ENCODE results near the gene ZNF223. TPM values are rescaled to one million over a fixed set of nuclear protein-coding genes. Genes with fewer than 3 reads are reported as not detected.

Gene ZNF223
- total and polyA plus RNA-seq, 10 of the 15 experiments (the other 5 are each of a cell fraction or from before 2014, with no cell fraction given), result 0.05 to 3.7 (median 0.14) TPM; not detected in 4

GRCh38 chr19:44002566-44003460, 49.0 kb upstream of the ZNF223 start, which contains the start of gene ZNF230 (continued):
- TF ChIP-seq PBX3 (IDR thresholded peaks at IDR 0.05; ENCODE audit: insufficient replicate concordance, low read depth, low read length) (no peak), CBX3 (IDR thresholded peaks at IDR 0.05; ENCODE audit: borderline replicate concordance, low read depth) (no peak), NR2C1 (IDR thresholded peaks at IDR 0.05) (peak; percentile 89), IRF4 (IDR thresholded peaks at IDR 0.05; ENCODE audit: low read depth, low read length) (no peak), ZNF592 (IDR thresholded peaks at IDR 0.05) (no peak), ZNF274 (IDR thresholded peaks at IDR 0.05; ENCODE audit: insufficient read depth, insufficient read length) (no peak), SUZ12 (IDR thresholded peaks at IDR 0.05; ENCODE audit: unreplicated experiment) (no peak), CREB1 (IDR thresholded peaks at IDR 0.05; ENCODE audit: low read depth) (peak; percentile 87), RBBP5 (conservative IDR thresholded peaks at IDR 0.05) (no peak), EED (IDR thresholded peaks at IDR 0.05; ENCODE audit: low read depth) (peak; percentile 55), STAT1 (conservative IDR thresholded peaks at IDR 0.05) (0 out of 2 replicates have a peak, but pooled peaks have one; percentile 35)
- TF ChIP-seq, protein P1, sequence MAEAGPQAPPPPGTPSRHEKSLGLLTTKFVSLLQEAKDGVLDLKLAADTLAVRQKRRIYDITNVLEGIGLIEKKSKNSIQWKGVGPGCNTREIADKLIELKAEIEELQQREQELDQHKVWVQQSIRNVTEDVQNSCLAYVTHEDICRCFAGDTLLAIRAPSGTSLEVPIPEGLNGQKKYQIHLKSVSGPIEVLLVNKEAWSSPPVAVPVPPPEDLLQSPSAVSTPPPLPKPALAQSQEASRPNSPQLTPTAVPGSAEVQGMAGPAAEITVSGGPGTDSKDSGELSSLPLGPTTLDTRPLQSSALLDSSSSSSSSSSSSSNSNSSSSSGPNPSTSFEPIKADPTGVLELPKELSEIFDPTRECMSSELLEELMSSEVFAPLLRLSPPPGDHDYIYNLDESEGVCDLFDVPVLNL (IDR thresholded peaks at IDR 0.05; ENCODE audit: low read depth, low read length), result peak; percentile 64
- TF ChIP-seq, protein P2, sequence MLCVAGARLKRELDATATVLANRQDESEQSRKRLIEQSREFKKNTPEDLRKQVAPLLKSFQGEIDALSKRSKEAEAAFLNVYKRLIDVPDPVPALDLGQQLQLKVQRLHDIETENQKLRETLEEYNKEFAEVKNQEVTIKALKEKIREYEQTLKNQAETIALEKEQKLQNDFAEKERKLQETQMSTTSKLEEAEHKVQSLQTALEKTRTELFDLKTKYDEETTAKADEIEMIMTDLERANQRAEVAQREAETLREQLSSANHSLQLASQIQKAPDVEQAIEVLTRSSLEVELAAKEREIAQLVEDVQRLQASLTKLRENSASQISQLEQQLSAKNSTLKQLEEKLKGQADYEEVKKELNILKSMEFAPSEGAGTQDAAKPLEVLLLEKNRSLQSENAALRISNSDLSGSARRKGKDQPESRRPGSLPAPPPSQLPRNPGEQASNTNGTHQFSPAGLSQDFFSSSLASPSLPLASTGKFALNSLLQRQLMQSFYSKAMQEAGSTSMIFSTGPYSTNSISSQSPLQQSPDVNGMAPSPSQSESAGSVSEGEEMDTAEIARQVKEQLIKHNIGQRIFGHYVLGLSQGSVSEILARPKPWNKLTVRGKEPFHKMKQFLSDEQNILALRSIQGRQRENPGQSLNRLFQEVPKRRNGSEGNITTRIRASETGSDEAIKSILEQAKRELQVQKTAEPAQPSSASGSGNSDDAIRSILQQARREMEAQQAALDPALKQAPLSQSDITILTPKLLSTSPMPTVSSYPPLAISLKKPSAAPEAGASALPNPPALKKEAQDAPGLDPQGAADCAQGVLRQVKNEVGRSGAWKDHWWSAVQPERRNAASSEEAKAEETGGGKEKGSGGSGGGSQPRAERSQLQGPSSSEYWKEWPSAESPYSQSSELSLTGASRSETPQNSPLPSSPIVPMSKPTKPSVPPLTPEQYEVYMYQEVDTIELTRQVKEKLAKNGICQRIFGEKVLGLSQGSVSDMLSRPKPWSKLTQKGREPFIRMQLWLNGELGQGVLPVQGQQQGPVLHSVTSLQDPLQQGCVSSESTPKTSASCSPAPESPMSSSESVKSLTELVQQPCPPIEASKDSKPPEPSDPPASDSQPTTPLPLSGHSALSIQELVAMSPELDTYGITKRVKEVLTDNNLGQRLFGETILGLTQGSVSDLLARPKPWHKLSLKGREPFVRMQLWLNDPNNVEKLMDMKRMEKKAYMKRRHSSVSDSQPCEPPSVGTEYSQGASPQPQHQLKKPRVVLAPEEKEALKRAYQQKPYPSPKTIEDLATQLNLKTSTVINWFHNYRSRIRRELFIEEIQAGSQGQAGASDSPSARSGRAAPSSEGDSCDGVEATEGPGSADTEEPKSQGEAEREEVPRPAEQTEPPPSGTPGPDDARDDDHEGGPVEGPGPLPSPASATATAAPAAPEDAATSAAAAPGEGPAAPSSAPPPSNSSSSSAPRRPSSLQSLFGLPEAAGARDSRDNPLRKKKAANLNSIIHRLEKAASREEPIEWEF (IDR thresholded peaks at IDR 0.05; ENCODE audit: insufficient replicate concordance, low read depth, low read length), result no peak
- TF ChIP-seq, protein P3, sequence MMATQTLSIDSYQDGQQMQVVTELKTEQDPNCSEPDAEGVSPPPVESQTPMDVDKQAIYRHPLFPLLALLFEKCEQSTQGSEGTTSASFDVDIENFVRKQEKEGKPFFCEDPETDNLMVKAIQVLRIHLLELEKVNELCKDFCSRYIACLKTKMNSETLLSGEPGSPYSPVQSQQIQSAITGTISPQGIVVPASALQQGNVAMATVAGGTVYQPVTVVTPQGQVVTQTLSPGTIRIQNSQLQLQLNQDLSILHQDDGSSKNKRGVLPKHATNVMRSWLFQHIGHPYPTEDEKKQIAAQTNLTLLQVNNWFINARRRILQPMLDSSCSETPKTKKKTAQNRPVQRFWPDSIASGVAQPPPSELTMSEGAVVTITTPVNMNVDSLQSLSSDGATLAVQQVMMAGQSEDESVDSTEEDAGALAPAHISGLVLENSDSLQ (IDR thresholded peaks at IDR 0.05), result no peak; the same call in 1 of the 2 replicates
